ENCODE results near the gene DHRS2. TPM values are rescaled to one million over a fixed set of nuclear protein-coding genes. Genes with fewer than 3 reads are reported as not detected.

DHRS2 gene
- total and polyA plus RNA-seq, 2 of the 13 experiments (the other 11 are each of a cell fraction or from before 2014, with no cell fraction given), result 1,621 to 3,021 TPM

GRCh38 chr14:23588884-23589598, 47.1 kb upstream of the DHRS2 start (continued):
- TF ChIP-seq MZF1 (CRISPR knock-in tag; IDR thresholded peaks at IDR 0.05; ENCODE audit: borderline replicate concordance), result peak; percentile 90; the same call in 1 of the 2 replicates
- no peak for TF ChIP-seq SATB2 (CRISPR knock-in tag; IDR thresholded peaks at IDR 0.05)
- peak; percentile 76 for TF ChIP-seq NR2C2 (CRISPR knock-in tag; IDR thresholded peaks at IDR 0.05; ENCODE audit: borderline replicate concordance)
- no peak for TF ChIP-seq ZNF879 (CRISPR knock-in tag; IDR thresholded peaks at IDR 0.05)
- peak; percentile 73; the same call in 1 of the 2 replicates for TF ChIP-seq ZNF232 (CRISPR knock-in tag; IDR thresholded peaks at IDR 0.05; ENCODE audit: borderline replicate concordance)
- no peak for TF ChIP-seq SYNCRIP (IDR thresholded peaks at IDR 0.05; ENCODE audit: insufficient read depth, low read depth, low read length)
- TF ChIP-seq ATF4 (CRISPR knock-in tag; IDR thresholded peaks at IDR 0.05), result peak in 1 of 2 experiments; percentile 48; a peak in 1 of 4 replicates
- TF ChIP-seq ZNF350 (CRISPR knock-in tag; IDR thresholded peaks at IDR 0.05; ENCODE audit: borderline replicate concordance, low read depth), result peak; percentile 99
- TF ChIP-seq JUND (CRISPR knock-in tag; IDR thresholded peaks at IDR 0.05), result no peak
- TF ChIP-seq ZNF678 (CRISPR knock-in tag; IDR thresholded peaks at IDR 0.05), result peak; percentile 86
- TF ChIP-seq ZNF562 (CRISPR knock-in tag; IDR thresholded peaks at IDR 0.05; ENCODE audit: borderline replicate concordance), result no peak
- peak; percentile 89 for TF ChIP-seq ZIK1 (CRISPR knock-in tag; IDR thresholded peaks at IDR 0.05; ENCODE audit: borderline replicate concordance, low read depth)
- no peak for TF ChIP-seq TCF12 (IDR thresholded peaks at IDR 0.05)
- peak; percentile 97; the same call in 1 of the 2 replicates for TF ChIP-seq TCF12 (CRISPR knock-in tag; IDR thresholded peaks at IDR 0.05)
- peak; percentile 94 for TF ChIP-seq HNF1B (CRISPR knock-in tag; IDR thresholded peaks at IDR 0.05)
- TF ChIP-seq ZNF30 (CRISPR knock-in tag; IDR thresholded peaks at IDR 0.05), result 0 out of 2 replicates have a peak, but pooled peaks have one; percentile 77
- no peak for TF ChIP-seq ZMAT5 (CRISPR knock-in tag; IDR thresholded peaks at IDR 0.05; ENCODE audit: borderline replicate concordance, low read depth)
- TF ChIP-seq ZNF354B (CRISPR knock-in tag; IDR thresholded peaks at IDR 0.05), result peak; percentile 97
- TF ChIP-seq ZNF335 (CRISPR knock-in tag; IDR thresholded peaks at IDR 0.05), result peak; percentile 95
- TF ChIP-seq GATAD1 (CRISPR knock-in tag; IDR thresholded peaks at IDR 0.05), result peak; percentile 86
- no peak for TF ChIP-seq SUZ12 (IDR thresholded peaks at IDR 0.05; ENCODE audit: low read depth, low read length)
- peak; percentile 87; the same call in 1 of the 2 replicates for TF ChIP-seq THAP9 (CRISPR knock-in tag; IDR thresholded peaks at IDR 0.05; ENCODE audit: borderline replicate concordance)
- TF ChIP-seq HNRNPL (IDR thresholded peaks at IDR 0.05; ENCODE audit: low read depth, low read length), result no peak
- no peak for TF ChIP-seq GABPA (IDR thresholded peaks at IDR 0.05; ENCODE audit: low read depth, low read length)
- TF ChIP-seq GABPA (CRISPR knock-in tag; IDR thresholded peaks at IDR 0.05; ENCODE audit: low read depth), result peak; percentile 51; the same call in 1 of the 2 replicates

Measured in HepG2 (cell line).